Esophagus muscularis mucosa (tissue), 4 donors: Measurements from ENCODE around the gene RANBP17. TPM values are rescaled to one million over a fixed set of nuclear protein-coding genes. Genes with fewer than 3 reads are reported as not detected.
"Not testable (repeated sequence)": the region's sequence is repeated elsewhere in the genome, so short reads cannot be mapped to it uniquely, and the experiment has no call there.

ENCODE experiments used
- DNase-seq: peaks from one replicate; pipeline ENCODE4 v3.0.0-alpha.2; 2017; ENCODE audit errors: extremely low spot score
- H3K27ac ChIP-seq, 4 donors: fragments of 200-600 bp; sonication (generic); replicated peaks in 1 of 4; 1 replicate in 3 of 4; 2 replicates in 1 of 4; pipeline ENCODE4 v1.5.1; 2016 to 2019; ENCODE audit warnings: mild to moderate bottlenecking in 1 of 4
- H3K27me3 ChIP-seq, 4 donors: fragments of 200-600 bp; sonication (generic); one replicate each; pipeline versions ENCODE4 v1.5.1 to v1.6.0; 2016 to 2019
- H3K36me3 ChIP-seq, 4 donors: fragments of 200-600 bp; sonication (generic); one replicate each; pipeline ENCODE4 v1.5.1; 2016 to 2019
- H3K4me1 ChIP-seq, 4 donors: fragments of 200-600 bp; sonication (generic); one replicate each; pipeline ENCODE4 v1.5.1; 2016 to 2019
- H3K4me3 ChIP-seq, 4 donors: fragments of 200-600 bp; sonication (generic); 1 replicate in 2 of 4; 2 replicates in 2 of 4; pipeline ENCODE4 v1.5.1; 2016 to 2019; ENCODE audit warnings: mild to moderate bottlenecking in 4 of 4, moderate library complexity in 1 of 4
- H3K9me3 ChIP-seq, 4 donors: fragments of 200-600 bp; sonication (generic); 1 replicate in 3 of 4; 2 replicates in 1 of 4; pipeline ENCODE4 v1.5.1; 2016 to 2019
- CTCF ChIP-seq, 3 experiments: fragments of 200-600 bp in 2 of 3; fragments of 450-650 bp in 1 of 3; sonication (generic) in 2 of 3; IDR thresholded peaks; one replicate each; pipeline ENCODE4 v1.5.1; 2017 to 2019; ENCODE audit warnings: antibody characterized with exemption in 3 of 3, mild to moderate bottlenecking in 2 of 3, moderate library complexity in 1 of 3
- EP300 ChIP-seq: sonication (generic); formaldehyde crosslinking; IDR thresholded peaks from one replicate; pipeline ENCODE4 v1.6.1; 2017; ENCODE audit warnings: antibody characterized with exemption
- POLR2A ChIP-seq: fragments of 450-650 bp; IDR thresholded peaks from one replicate; pipeline ENCODE4 v1.6.1; 2017; ENCODE audit warnings: antibody characterized with exemption, moderate library complexity, mild to moderate bottlenecking, low read depth
- POLR2AphosphoS5 ChIP-seq, 2 donors: sonication (generic); formaldehyde crosslinking; IDR thresholded peaks; one replicate each; pipeline ENCODE4 v1.6.1; 2017; ENCODE audit warnings: antibody characterized with exemption in 2 of 2
- WGBS: methylation state at CpG from one replicate; pipeline ENCODE4 v1.1.5; 2018; 5-methylcytosine and 5-hydroxymethylcytosine counted together
- intact Hi-C: fragments of 100-400 bp; cut with DNase I; formaldehyde crosslinking; loops from one replicate; pipeline ENCODE4 v1.15.1; 2023
- total RNA-seq, 4 donors: library from RNA; depleted of rRNA; stranded (reverse); fragments of >200 nt; gene quantifications; one replicate each; pipeline versions ENCODE4 v1.1.0 to v1.2.1, GENCODE V29; 2016

Gene RANBP17
- total RNA-seq, 4 donors from 2014 or later: 16.4 to 28.2 (median 17.7) TPM

- DNase-seq: no peak
- Histone ChIP-seq H3K36me3 (no peaks in the 10 kb centered on the region), H3K27me3 (no peaks in the 10 kb centered on the region), H3K4me1 (no peaks in the 10 kb centered on the region), H3K27ac (no peak overlapping the region), H3K4me3 (no peak overlapping the region), H3K9me3 (no peaks in the 10 kb centered on the region)
- 92% methylated on average over 7 of the region's 7 CpGs for WGBS
- intact Hi-C loops: no loop called here
- TF ChIP-seq POLR2A (no peak), CTCF (IDR thresholded peaks at IDR 0.05) (no peak), POLR2AphosphoS5 (IDR thresholded peaks at IDR 0.05) (no peak), EP300 (no peak)
Observed at GRCh38 chr5:170923910-170924620, 62.2 kb downstream of the RANBP17 start.

DNA sequence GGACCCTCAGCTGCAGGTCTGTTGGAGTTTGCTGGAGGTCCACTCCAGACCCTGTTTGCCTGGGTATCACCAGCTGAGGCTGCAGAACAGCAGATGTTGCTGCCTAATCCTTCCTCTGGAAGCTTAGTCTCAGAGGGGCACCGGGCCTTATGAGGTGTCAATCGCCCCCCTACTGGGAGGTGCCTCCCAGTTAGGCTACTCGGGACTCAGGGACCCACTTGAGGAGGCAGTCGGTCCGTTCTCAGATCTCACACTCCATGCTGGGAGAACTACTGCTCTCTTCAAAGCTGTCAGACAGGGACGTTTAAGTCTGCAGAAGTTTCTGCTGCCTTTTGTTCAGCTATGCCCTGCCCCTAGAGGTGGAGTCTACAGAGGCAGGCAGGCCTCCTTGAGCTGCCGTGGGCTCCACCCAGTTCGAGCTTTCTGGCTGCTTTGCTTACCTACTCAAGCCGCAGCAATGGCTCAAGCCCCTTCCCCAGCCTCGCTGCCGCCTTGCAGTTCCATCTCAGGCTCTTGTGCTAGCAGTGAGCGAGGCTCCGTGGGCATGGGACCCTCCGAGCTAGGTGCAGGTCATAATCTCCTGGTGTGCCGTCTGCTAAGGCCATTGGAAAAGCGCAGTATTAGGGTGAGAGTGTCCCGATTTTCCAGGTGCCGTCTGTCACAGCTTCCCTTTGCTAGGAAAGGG, 73.9 kb downstream of the RANBP17 start:
- whole genome bisulfite sequencing: 91% methylated on average over 14 of the region's 18 CpGs
- H3K4me3 ChIP-seq, DNase-seq, H3K4me1 ChIP-seq, H3K27ac ChIP-seq, H3K27me3 ChIP-seq, H3K36me3 ChIP-seq, intact Hi-C loops, H3K9me3 ChIP-seq: not testable (repeated sequence)

DNA sequence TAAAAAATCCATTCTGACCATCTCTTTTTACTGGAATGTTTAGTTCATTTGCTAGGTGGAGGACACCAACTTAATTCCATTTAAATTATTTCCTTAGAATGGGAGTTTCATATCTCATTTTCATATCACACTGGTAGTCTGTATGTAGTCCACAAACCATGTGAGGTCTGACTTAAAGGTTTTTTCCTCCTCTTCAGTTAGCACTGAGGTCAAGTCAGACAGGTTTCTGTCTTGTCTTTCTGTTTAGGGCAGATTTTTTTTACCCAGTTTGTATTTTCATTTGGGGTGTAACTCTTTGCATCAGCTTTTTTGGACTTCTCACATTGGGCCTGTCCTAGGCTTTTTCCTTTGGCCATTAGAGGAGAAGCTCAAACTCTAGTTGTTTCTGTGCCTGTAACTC, 75.3 kb downstream of the RANBP17 start:
- Histone ChIP-seq H3K27ac (no peak overlapping the region), H3K4me1 (no peaks in the 10 kb centered on the region), H3K9me3 (no peaks in the 10 kb centered on the region), H3K36me3 (no peaks in the 10 kb centered on the region), H3K27me3 (no peaks in the 10 kb centered on the region), H3K4me3 (no peak overlapping the region)
- intact Hi-C loops: no loop called here
- no peak for DNase-seq
- TF ChIP-seq EP300 (no peak), CTCF (IDR thresholded peaks at IDR 0.05) (no peak), POLR2AphosphoS5 (IDR thresholded peaks at IDR 0.05) (no peak), POLR2A (no peak)

- Histone ChIP-seq H3K4me1 (no peaks in the 10 kb centered on the region), H3K36me3 (no peaks in the 10 kb centered on the region), H3K27me3 (no peaks in the 10 kb centered on the region), H3K9me3 (no peaks in the 10 kb centered on the region), H3K27ac (no peak overlapping the region), H3K4me3 (no peak overlapping the region)
- 81% methylated on average over 5 of the region's 5 CpGs for WGBS
- DNase-seq: no peak
- intact Hi-C loops: no loop called here
- TF ChIP-seq EP300 (no peak), POLR2AphosphoS5 (IDR thresholded peaks at IDR 0.05) (no peak), POLR2A (no peak), CTCF (IDR thresholded peaks at IDR 0.05) (no peak)
Observed at GRCh38 chr5:170937914-170938313, 76.1 kb downstream of the RANBP17 start.

DNA sequence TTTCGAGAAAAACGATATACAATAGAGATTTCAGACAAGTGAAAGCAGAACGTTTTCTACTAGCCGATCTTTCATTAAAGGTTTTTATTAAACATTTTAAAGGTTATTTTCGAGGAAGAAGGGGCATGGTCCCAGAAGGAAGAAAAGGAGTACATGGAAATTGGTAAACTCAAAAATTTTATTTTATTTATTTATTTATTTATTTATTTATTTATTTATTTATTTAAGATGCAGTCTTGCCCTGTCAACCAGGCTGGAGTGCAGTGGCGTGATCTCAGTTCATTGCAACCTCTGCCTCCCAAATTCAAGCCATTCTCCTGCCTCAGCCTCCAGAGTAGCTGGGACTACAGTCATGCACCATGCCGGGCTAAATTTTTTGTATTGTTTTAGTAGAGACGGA, 77.4 kb downstream of the RANBP17 start:
- intact Hi-C loops: no loop called here
- Histone ChIP-seq H3K27ac (no peak overlapping the region), H3K36me3 (no peaks in the 10 kb centered on the region), H3K27me3 (no peaks in the 10 kb centered on the region), H3K4me1 (no peaks in the 10 kb centered on the region), H3K9me3 (no peaks in the 10 kb centered on the region), H3K4me3 (no peak overlapping the region)
- TF ChIP-seq POLR2A (no peak), POLR2AphosphoS5 (IDR thresholded peaks at IDR 0.05) (no peak), EP300 (no peak), CTCF (IDR thresholded peaks at IDR 0.05) (no peak)
- DNase-seq: no peak
- 88% methylated on average over 8 of the region's 8 CpGs for WGBS
